Gastroesophageal sphincter (tissue), 4 donors: ENCODE measurements around the gene IGFL4. TPM values are rescaled to one million over a fixed set of nuclear protein-coding genes. Genes with fewer than 3 reads are reported as not detected.

Experiments
- ATAC-seq: fragments of 150-250 bp; one replicate; pipeline ENCODE4 v1.9.1; 2016; ENCODE audit warnings: mild to moderate bottlenecking, moderate library complexity
- H3K27ac ChIP-seq, 4 donors: fragments of 200-600 bp; sonication (generic) in 3 of 4; 1 replicate in 3 of 4; 2 replicates in 1 of 4; pipeline ENCODE4 v1.5.1; 2016 to 2019
- H3K27me3 ChIP-seq: fragments of 200-600 bp; sonication (generic); one replicate; pipeline ENCODE4 v1.5.1; 2019
- H3K36me3 ChIP-seq, 2 donors: fragments of 200-600 bp; sonication (generic); one replicate each; pipeline ENCODE4 v1.5.1; 2019; ENCODE audit warnings: control low read depth in 1 of 2
- H3K4me1 ChIP-seq, 3 donors: fragments of 200-600 bp; sonication (generic); 1 replicate in 2 of 3; 2 replicates in 1 of 3; pipeline ENCODE4 v1.5.1; 2016 to 2019; ENCODE audit warnings: control low read depth in 2 of 3
- H3K4me3 ChIP-seq, 2 donors: fragments of 200-600 bp; sonication (generic); one replicate each; pipeline ENCODE4 v1.5.1; 2019; ENCODE audit warnings: mild to moderate bottlenecking in 1 of 2, moderate library complexity in 1 of 2
- H3K9me3 ChIP-seq, 3 donors: fragments of 200-600 bp; sonication (generic); one replicate each; pipeline ENCODE4 v1.5.1; 2017 to 2019; ENCODE audit warnings: control low read depth in 2 of 3
- EP300 ChIP-seq: sonication (generic); formaldehyde crosslinking; IDR thresholded peaks from one replicate; pipeline ENCODE4 v1.6.1; 2017; ENCODE audit warnings: antibody characterized with exemption, mild to moderate bottlenecking
- POLR2A ChIP-seq, 2 donors: fragments of 450-650 bp; IDR thresholded peaks; one replicate each; pipeline ENCODE4 v1.6.1; 2017; ENCODE audit warnings: antibody characterized with exemption in 2 of 2, mild to moderate bottlenecking in 2 of 2, moderate library complexity in 1 of 2
- POLR2AphosphoS5 ChIP-seq: sonication (generic); formaldehyde crosslinking; IDR thresholded peaks from one replicate; pipeline ENCODE4 v1.6.1; 2017; ENCODE audit warnings: antibody characterized with exemption
- WGBS, 2 donors: methylation state at CpG; one replicate each; pipeline ENCODE4 v1.1.5; 2018; ENCODE audit warnings: low coverage in 1 of 2; 5-methylcytosine and 5-hydroxymethylcytosine counted together
- total RNA-seq, 4 donors: library from RNA; depleted of rRNA; stranded (reverse); fragments of >200 nt; gene quantifications; one replicate each; pipeline ENCODE4 v1.1.0, GENCODE V29; 2016
- TF ChIP-seq, protein P1 (sequence below), 4 experiments: fragments of 200-600 bp in 2 of 4; fragments of 450-650 bp in 2 of 4; sonication (generic) in 1 of 4; IDR thresholded peaks; one replicate each; pipeline ENCODE4 v1.5.1; 2017 to 2019; ENCODE audit warnings: antibody characterized with exemption in 4 of 4, mild to moderate bottlenecking in 2 of 4, moderate library complexity in 2 of 4

Gene IGFL4
- total RNA-seq, 4 donors from 2014 or later, result not detected

DNA sequence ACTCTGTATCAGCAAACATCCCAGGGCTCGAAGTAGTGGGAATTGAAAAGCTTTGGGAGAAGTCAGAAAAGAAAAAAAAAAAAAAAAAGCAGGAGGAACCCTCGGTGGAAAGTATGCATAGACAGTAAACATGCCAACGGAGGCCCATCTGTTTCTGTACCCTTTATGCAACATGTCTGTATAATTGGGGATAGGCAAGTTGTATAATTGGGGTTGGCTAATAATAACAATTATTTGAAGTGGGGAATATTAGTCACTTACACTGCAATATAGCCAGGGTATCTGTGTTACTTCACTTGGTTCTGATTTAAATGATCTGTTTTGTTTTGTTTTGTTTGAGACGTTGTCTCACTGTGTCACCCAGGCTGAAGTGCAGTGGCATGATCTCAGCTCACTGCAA lies 12.1 kb upstream of the IGFL4 start:
- Histone ChIP-seq H3K9me3 (peaks cover 0 to 10% (median 0%) of the 10 kb centered on the region in 3 donors), H3K27me3 (peaks cover 58% of the 10 kb centered on the region), H3K4me1 (no peaks in the 10 kb centered on the region), H3K4me3 (no peak overlapping the region), H3K27ac (no peak overlapping the region), H3K36me3 (no peaks in the 10 kb centered on the region)
- TF ChIP-seq POLR2A (IDR thresholded peaks at IDR 0.05) (no peak), POLR2AphosphoS5 (no peak), EP300 (no peak)
- TF ChIP-seq, protein P1, sequence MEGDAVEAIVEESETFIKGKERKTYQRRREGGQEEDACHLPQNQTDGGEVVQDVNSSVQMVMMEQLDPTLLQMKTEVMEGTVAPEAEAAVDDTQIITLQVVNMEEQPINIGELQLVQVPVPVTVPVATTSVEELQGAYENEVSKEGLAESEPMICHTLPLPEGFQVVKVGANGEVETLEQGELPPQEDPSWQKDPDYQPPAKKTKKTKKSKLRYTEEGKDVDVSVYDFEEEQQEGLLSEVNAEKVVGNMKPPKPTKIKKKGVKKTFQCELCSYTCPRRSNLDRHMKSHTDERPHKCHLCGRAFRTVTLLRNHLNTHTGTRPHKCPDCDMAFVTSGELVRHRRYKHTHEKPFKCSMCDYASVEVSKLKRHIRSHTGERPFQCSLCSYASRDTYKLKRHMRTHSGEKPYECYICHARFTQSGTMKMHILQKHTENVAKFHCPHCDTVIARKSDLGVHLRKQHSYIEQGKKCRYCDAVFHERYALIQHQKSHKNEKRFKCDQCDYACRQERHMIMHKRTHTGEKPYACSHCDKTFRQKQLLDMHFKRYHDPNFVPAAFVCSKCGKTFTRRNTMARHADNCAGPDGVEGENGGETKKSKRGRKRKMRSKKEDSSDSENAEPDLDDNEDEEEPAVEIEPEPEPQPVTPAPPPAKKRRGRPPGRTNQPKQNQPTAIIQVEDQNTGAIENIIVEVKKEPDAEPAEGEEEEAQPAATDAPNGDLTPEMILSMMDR (IDR thresholded peaks at IDR 0.05), result no peak
- WGBS, 2 donors, result 20 to 41% methylated on average over 2 to 4 of the region's 4 CpGs
- no peak for ATAC-seq

DNA sequence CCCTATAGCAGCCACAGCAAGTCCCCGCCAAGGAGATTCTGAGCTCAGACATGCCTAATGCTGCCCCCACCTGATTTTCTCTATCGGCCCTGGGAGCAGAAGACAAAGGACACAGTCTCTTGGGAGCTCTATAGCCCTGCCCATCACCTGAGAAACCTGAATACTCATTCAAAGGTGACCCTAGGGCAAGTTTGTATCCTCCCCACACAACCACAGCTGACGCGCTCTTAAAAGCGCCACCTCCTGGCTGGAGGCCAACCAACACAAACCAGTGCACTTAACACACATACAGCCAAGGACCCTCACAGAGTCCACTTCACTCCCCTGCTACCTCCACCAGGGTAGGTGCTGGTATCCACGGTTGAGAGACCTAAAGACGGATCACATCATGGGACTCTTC lies 8.8 kb upstream of the IGFL4 start:
- Histone ChIP-seq H3K4me1 (no peaks in the 10 kb centered on the region), H3K36me3 (no peaks in the 10 kb centered on the region), H3K27me3 (peaks cover 55% of the 10 kb centered on the region), H3K4me3 (no peak overlapping the region), H3K9me3 (peaks cover 0 to 27% (median 0%) of the 10 kb centered on the region in 3 donors), H3K27ac (no peak overlapping the region)
- 24 to 86% methylated on average over 2 to 3 of the region's 7 CpGs for WGBS, 2 donors
- no peak for ATAC-seq
- TF ChIP-seq POLR2AphosphoS5 (no peak), POLR2A (IDR thresholded peaks at IDR 0.05) (no peak), EP300 (no peak)
- TF ChIP-seq, protein P1 (IDR thresholded peaks at IDR 0.05), result no peak

DNA sequence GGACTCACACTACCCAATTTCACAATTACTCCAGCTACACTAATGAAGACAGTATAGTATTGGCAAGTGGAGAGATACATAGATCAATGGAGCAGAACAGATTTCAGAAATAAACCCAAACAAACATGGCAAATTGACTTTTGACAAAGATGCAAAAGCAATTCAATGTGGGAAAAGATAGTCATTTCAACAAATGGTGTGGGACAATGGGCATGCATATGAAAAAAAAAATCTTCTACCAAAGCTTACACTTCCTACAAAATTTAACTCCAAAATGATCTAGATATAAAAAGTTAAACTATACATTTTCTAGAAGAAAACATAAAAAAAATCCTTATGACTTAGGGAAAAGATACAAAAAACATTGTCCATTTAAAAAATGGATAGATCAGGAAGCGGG lies 2.7 kb upstream of the IGFL4 start:
- H3K36me3 ChIP-seq, result no peaks in the 10 kb centered on the region
- no peak overlapping the region for H3K27ac ChIP-seq
- peaks cover 0 to 26% (median 0%) of the 10 kb centered on the region in 3 donors for H3K9me3 ChIP-seq
- H3K4me3 ChIP-seq, result no peak overlapping the region
- peaks cover 62% of the 10 kb centered on the region for H3K27me3 ChIP-seq
- H3K4me1 ChIP-seq, result no peaks in the 10 kb centered on the region
- TF ChIP-seq POLR2A (IDR thresholded peaks at IDR 0.05) (no peak), EP300 (no peak)
- 93% methylated on average over 1 of the region's 1 CpG; no CpG with 5 or more reads in 1 of the 2 donors for WGBS, 2 donors
- ATAC-seq, result no peak

DNA sequence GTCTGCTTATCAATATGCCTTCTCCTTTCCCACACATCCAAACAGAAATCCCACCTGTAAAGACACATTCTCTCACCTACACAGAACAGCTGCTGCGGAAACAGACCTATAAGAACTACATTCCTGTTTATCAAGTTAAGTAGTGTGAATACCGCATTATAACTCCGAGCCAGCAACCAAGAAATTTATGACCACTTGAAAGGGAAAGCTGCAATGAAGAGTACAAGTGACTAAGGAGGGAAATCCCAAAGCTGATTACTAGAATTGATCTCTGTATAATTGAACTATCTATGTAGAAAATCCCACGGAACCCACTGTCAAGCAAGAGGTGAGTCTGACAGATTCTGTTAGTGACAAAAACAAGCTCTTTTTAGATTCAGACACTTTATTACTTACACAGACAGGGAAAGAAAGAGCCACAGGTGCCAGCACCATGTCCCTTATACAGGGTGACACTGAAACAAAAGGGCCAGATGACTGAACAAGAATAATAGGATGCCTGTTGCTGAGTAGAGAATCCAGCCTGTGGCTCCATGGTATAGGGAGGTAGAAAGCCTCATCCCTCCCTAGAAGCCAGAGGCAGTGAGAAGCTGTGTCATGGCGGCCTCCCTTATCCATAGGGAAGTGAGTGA lies 1.6 kb upstream of the IGFL4 start:
- TF ChIP-seq, protein P1 (IDR thresholded peaks at IDR 0.05), result no peak
- TF ChIP-seq EP300 (no peak), POLR2AphosphoS5 (no peak), POLR2A (IDR thresholded peaks at IDR 0.05) (no peak)
- Histone ChIP-seq H3K9me3 (peaks cover 0 to 26% (median 0%) of the 10 kb centered on the region in 3 donors), H3K27ac (no peak overlapping the region), H3K4me3 (no peak overlapping the region), H3K4me1 (no peaks in the 10 kb centered on the region), H3K27me3 (peaks cover 56% of the 10 kb centered on the region), H3K36me3 (no peaks in the 10 kb centered on the region)
- no peak for ATAC-seq
- WGBS, 2 donors, result 77 to 82% methylated on average over 4 of the region's 5 CpGs

DNA sequence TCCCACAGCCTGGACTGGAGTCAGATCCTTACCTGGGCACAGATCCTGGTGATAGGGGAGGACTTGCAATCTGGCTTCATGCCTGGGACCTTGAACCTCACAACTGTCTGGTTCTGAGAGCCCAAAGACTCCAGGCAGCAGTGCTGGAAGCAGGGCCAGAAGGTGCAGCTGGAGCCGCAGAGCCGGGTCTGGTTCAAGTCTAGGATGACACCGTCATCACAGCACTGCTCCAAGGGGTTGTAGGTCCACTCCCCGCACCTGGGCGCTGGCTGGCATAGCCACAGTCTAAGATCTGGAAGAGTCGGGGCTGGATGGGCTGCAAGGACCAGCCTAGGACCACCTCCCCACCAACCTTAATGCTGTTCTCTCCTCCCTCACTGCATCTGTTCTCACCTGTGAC lies 677 bp downstream of the IGFL4 start:
- WGBS, 2 donors, result no CpG with 5 or more reads among the region's 6 CpGs
- Histone ChIP-seq H3K4me3 (no peak overlapping the region), H3K27me3 (peaks cover 58% of the 10 kb centered on the region), H3K9me3 (peaks cover 0 to 14% (median 0%) of the 10 kb centered on the region in 3 donors), H3K36me3 (no peaks in the 10 kb centered on the region), H3K27ac (no peak overlapping the region), H3K4me1 (no peaks in the 10 kb centered on the region)
- TF ChIP-seq POLR2AphosphoS5 (no peak), POLR2A (IDR thresholded peaks at IDR 0.05) (no peak), EP300 (no peak)
- TF ChIP-seq, protein P1 (IDR thresholded peaks at IDR 0.05), result no peak
- no peak for ATAC-seq
